ENCODE data around the gene MAB21L1.

The MAB21L1 gene

GRCh38 chr13:35479038-35479492, 2.6 kb upstream of the MAB21L1 start:
- FAIRE-seq, result no peak

- FAIRE-seq, result no peak
Measured at GRCh38 chr13:35478271-35479037, 2.0 kb upstream of the MAB21L1 start.

GRCh38 chr13:35477386-35477946, 977 bp upstream of the MAB21L1 start:
- FAIRE-seq, result no peak

GRCh38 chr13:35475212-35475959, 1.1 kb downstream of the MAB21L1 start:
- no peak for FAIRE-seq

GRCh38 chr13:35474496-35475211, 1.8 kb downstream of the MAB21L1 start:
- no peak for FAIRE-seq

- FAIRE-seq, result no peak
Measured at GRCh38 chr13:35473802-35474201, 2.7 kb downstream of the MAB21L1 start.

- FAIRE-seq, result no peak
Measured at GRCh38 chr13:35473206-35473775, 3.2 kb downstream of the MAB21L1 start.

- no peak for FAIRE-seq
Measured at GRCh38 chr13:35472323-35472881, 4.1 kb downstream of the MAB21L1 start.

- FAIRE-seq, result no peak
Measured at GRCh38 chr13:35471706-35472322, 4.7 kb downstream of the MAB21L1 start.

GRCh38 chr13:35470671-35471661, 5.5 kb downstream of the MAB21L1 start:
- no peak for FAIRE-seq

GRCh38 chr13:35469806-35470525, 6.5 kb downstream of the MAB21L1 start:
- no peak for FAIRE-seq

- no peak for FAIRE-seq
Measured at GRCh38 chr13:35468195-35468594, 8.3 kb downstream of the MAB21L1 start.

- FAIRE-seq, result no peak
Measured at GRCh38 chr13:35465371-35465770, 11.1 kb downstream of the MAB21L1 start.

GRCh38 chr13:35460061-35460460, 16.4 kb downstream of the MAB21L1 start:
- no peak for FAIRE-seq

GRCh38 chr13:35457258-35457657, 19.2 kb downstream of the MAB21L1 start:
- no peak for FAIRE-seq

GRCh38 chr13:35455022-35455421, 21.5 kb downstream of the MAB21L1 start:
- peak; percentile 55 for FAIRE-seq

- no peak for FAIRE-seq
Measured at GRCh38 chr13:35449821-35450220, 26.7 kb downstream of the MAB21L1 start.

- FAIRE-seq, result no peak
Measured at GRCh38 chr13:35448465-35448864, 28.0 kb downstream of the MAB21L1 start.
